Upper lobe of right lung (tissue), 1 donor: ENCODE results near the gene TEKTIP1. TPM values are rescaled to one million over a fixed set of nuclear protein-coding genes. Genes with fewer than 3 reads are reported as not detected.

Experiments used
- ATAC-seq: fragments of 200-7000 bp; cut with Tn5 transposase; one replicate; pipeline ENCODE4 v1.9.1; 2020; ENCODE audit warnings: mild to moderate bottlenecking, moderate library complexity
- DNase-seq: peaks from one replicate; pipeline ENCODE4 v3.0.0-alpha.2; 2020
- H3K27ac ChIP-seq: fragments of 200-600 bp; one replicate; pipeline ENCODE4 v1.8.0; 2022
- H3K27me3 ChIP-seq: fragments of 200-600 bp; one replicate; pipeline ENCODE4 v1.8.0; 2022; ENCODE audit warnings: mild to moderate bottlenecking
- H3K36me3 ChIP-seq: fragments of 200-600 bp; one replicate; pipeline ENCODE4 v1.8.0; 2022
- H3K4me1 ChIP-seq: fragments of 200-600 bp; one replicate; pipeline ENCODE4 v1.8.0; 2022
- H3K4me3 ChIP-seq: fragments of 200-600 bp; one replicate; pipeline ENCODE4 v1.8.0; 2022; ENCODE audit warnings: mild to moderate bottlenecking
- H3K9me3 ChIP-seq: fragments of 200-600 bp; one replicate; pipeline ENCODE4 v1.8.0; 2022
- CTCF ChIP-seq: fragments of 200-600 bp; IDR thresholded peaks from one replicate; pipeline ENCODE4 v1.8.0; 2022; ENCODE audit warnings: antibody characterized with exemption
- intact Hi-C: fragments of 100-400 bp; cut with DNase I; formaldehyde crosslinking; loops from one replicate; pipeline ENCODE4 v1.11.0; 2022
- total RNA-seq: library from RNA; stranded (reverse); fragmentation: NEBNext Ultra II Directional; extraction: Animal tissue kit (Norgen Biotek cat#: 25700); gene quantifications from one replicate; pipeline ENCODE4 v1.2.1, GENCODE V29; 2021
- donor health status: DM: no; HTN: yes; CAD: no; lungs with severe emphysema.

Gene TEKTIP1
- total RNA-seq, 1 donor from 2014 or later = 3.2 TPM

GRCh38 chr19:3534375-3535234 is 4.4 kb upstream of the TEKTIP1 start:
- DNase-seq = no peak
- Histone ChIP-seq H3K9me3 (no peaks in the 10 kb centered on the region), H3K27ac (no peak overlapping the region), H3K27me3 (no peaks in the 10 kb centered on the region), H3K4me1 (no peaks in the 10 kb centered on the region), H3K4me3 (no peak overlapping the region), H3K36me3 (peaks cover 61% of the 10 kb centered on the region)
- intact Hi-C loops = no loop called here
- TF ChIP-seq CTCF = no peak
- ATAC-seq = no peak

GRCh38 chr19:3535235-3535535 is 3.8 kb upstream of the TEKTIP1 start:
- Histone ChIP-seq H3K36me3 (peaks cover 61% of the 10 kb centered on the region), H3K4me3 (no peak overlapping the region), H3K4me1 (no peaks in the 10 kb centered on the region), H3K9me3 (no peaks in the 10 kb centered on the region), H3K27me3 (no peaks in the 10 kb centered on the region), H3K27ac (no peak overlapping the region)
- ATAC-seq (no peak), DNase-seq (no peak)
- TF ChIP-seq CTCF = no peak
- intact Hi-C loops = no loop called here

GRCh38 chr19:3535563-3535965 is 3.4 kb upstream of the TEKTIP1 start:
- DNase-seq = no peak
- intact Hi-C loops = no loop called here
- ATAC-seq = no peak
- H3K27me3 ChIP-seq = no peaks in the 10 kb centered on the region
- H3K4me3 ChIP-seq = no peak overlapping the region
- TF ChIP-seq CTCF = no peak
- no peaks in the 10 kb centered on the region for H3K4me1 ChIP-seq
- no peaks in the 10 kb centered on the region for H3K9me3 ChIP-seq
- no peak overlapping the region for H3K27ac ChIP-seq
- peaks cover 60% of the 10 kb centered on the region for H3K36me3 ChIP-seq

GRCh38 chr19:3535981-3536380 is 3.0 kb upstream of the TEKTIP1 start:
- peaks cover 56% of the 10 kb centered on the region for H3K36me3 ChIP-seq
- TF ChIP-seq CTCF = no peak
- no peaks in the 10 kb centered on the region for H3K27me3 ChIP-seq
- no peak overlapping the region for H3K27ac ChIP-seq
- no peak for DNase-seq
- H3K9me3 ChIP-seq = no peaks in the 10 kb centered on the region
- H3K4me3 ChIP-seq = no peak overlapping the region
- intact Hi-C loops = no loop called here
- no peaks in the 10 kb centered on the region for H3K4me1 ChIP-seq
- no peak for ATAC-seq

- no peaks in the 10 kb centered on the region for H3K4me1 ChIP-seq
- no peak for TF ChIP-seq CTCF
- no peak overlapping the region for H3K4me3 ChIP-seq
- DNase-seq = no peak
- no peak for ATAC-seq
- H3K9me3 ChIP-seq = no peaks in the 10 kb centered on the region
- no peaks in the 10 kb centered on the region for H3K27me3 ChIP-seq
- peaks cover 50% of the 10 kb centered on the region for H3K36me3 ChIP-seq
- intact Hi-C loops = no loop called here
- no peak overlapping the region for H3K27ac ChIP-seq
Observed at GRCh38 chr19:3536429-3537100, 2.4 kb upstream of the TEKTIP1 start.
